Smooth muscle cell of the brain vasculature (primary cell): ENCODE results near the gene EPO.
"Not testable (repeated sequence)": the region's sequence is repeated elsewhere in the genome, so short reads cannot be mapped to it uniquely, and the experiment has no call there.

ENCODE experiments used
- DNase-seq: peaks from one replicate; pipeline ENCODE4 v3.0.0-alpha.2; 2012; ENCODE audit warnings: low read depth, low spot score

The EPO gene

DNA sequence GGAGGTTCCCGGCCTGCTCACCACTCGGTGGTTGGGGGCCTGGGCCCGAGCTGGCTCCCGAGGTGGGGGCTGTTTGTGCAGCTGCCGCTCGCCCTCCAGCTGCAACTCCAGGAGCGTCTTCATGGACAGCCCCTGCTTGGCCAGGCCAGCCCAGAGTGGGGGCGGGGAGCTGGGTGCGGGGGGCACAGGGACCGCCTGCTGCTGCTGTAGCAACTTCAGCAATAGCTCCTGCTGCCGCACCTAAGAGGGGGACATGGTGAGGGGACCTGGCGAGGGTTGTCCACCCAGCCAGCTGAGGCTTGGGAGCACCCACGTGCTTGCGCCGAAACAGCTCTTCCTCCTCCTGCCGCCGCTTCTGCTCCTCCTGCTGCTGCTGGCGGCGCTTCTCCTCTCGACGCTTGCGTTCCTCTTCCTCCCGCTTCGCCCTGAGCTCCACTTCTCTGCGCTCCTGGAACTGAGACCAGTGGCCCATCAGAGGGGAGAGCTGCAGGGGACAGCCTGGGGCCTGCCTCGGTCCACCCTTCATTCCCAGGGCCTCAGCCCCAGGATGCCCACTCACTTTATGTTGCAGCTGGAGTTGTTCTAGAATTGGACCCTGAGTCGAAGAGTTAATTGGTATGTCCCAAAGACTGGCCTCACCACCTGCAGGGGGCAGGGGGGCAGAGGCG is 37.1 kb upstream of the EPO start:
- no peak for DNase-seq

DNA sequence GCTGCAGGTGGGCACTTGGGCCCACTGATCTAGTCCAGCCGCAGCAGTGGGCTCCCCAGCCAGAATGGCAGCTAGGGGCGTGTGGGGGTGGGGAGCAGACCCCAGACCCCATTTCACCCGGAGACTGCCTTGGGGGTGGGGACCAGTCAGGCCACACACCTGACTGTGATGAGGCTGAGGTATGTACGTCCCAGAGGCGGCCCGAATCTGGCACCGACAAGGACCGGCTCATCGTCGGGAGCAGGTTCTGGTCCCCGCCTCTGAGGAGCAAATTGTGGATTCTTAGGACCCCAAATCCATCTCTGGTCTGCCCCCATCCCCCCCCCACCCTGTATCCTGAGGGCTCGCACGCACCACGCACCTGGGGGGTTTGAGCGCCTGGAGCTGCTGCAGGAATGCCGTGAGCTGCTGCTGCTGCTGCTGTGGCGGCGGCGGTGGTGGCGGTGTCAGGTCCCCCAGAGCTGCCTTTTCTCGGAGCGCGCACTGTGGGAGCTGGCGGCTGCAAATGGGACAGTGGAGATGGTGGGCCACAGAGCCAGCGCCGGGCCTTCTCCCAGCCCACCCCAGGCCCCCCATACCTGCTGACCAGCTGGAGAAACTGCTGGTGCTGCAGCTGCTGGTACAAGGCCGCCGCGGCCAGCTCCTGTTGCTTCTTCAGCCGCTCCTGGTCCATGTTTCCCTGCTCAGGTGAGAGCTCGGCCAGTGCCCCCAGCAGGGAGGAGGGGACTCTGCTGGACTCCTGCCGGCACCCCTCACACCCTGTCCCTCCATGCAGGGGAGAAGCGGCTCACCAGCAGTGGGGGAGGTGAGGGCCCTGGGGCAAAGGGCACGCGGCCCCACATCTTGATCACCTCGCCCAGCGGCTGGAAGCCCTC is 36.4 kb upstream of the EPO start:
- DNase-seq = no peak

DNA sequence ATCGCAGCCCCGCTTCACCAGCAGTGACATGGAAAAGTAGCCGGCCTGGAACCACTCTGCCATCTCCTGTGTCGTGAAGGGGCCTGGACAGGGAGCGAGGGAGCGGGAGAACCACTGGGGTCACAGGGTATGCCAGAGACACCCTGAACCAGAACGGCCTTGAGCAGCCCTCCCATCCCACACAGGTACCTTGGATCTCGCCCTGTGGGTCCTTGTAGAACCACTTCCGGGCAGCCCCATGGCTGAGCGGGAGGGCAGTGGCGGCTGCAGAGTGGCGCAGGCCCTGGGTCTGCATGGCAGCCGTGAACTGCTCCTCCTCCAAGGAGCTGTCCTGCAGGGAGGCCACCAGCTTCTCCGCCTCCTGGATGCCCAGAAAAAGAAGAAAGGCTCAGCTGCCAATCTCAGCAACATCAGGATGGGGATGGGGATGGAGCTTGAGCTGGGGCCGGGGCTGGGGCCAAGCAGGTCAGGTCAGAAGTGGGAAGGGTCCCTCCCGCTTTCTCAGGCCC is 35.7 kb upstream of the EPO start:
- DNase-seq = no peak

DNA sequence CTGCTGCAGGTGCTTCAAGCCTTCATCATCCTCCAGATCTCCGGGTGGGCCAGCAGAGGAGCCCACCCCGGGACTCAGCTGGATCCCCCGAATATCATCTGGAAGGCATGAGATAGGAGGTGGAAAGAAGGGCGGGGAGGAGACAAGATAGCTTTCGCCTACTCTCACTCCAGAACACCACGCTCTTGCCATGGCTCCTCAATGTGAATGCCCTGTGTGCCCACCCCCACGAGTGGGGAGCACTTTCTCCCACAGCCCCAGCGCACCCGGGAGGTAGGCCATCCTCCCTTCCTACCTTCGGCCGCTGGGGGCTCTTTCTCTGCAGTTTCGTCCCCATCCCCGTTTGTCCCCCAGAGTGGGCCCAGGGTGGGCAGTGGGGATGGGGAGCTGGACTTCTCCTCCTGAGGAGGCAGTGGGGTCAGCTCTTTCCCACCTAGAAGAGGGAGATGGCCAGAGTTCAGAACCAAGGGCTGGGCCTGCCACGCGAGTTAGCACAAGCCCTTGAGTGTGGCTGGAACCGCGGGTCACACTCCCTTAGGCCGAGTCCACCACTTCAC is 35.1 kb upstream of the EPO start:
- DNase-seq = no peak

DNA sequence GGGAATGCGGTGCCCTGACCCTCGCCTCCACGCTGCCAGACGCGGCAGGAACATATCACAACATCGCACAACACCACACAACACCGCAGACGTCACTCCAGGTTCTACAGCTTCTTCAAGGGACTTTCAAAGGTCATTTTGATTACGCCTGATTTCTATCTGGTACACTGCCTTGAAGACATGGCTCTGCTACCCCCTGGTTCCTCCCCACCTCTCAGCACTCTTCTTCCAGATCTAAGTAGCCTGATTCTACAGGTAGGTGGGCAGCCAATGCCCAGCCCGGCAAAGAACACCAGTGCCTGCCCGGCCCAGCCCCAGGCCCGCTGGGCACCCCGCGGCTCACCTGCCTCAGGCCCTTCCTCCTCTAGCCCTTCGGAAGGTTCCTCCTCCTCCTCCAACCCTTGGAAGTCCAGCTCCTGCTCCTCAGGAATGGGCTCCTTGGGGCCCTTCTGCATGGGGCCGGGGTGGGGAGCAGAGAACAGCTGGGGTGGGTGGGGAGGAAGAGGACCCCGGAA is 34.6 kb upstream of the EPO start:
- DNase-seq = no peak

DNA sequence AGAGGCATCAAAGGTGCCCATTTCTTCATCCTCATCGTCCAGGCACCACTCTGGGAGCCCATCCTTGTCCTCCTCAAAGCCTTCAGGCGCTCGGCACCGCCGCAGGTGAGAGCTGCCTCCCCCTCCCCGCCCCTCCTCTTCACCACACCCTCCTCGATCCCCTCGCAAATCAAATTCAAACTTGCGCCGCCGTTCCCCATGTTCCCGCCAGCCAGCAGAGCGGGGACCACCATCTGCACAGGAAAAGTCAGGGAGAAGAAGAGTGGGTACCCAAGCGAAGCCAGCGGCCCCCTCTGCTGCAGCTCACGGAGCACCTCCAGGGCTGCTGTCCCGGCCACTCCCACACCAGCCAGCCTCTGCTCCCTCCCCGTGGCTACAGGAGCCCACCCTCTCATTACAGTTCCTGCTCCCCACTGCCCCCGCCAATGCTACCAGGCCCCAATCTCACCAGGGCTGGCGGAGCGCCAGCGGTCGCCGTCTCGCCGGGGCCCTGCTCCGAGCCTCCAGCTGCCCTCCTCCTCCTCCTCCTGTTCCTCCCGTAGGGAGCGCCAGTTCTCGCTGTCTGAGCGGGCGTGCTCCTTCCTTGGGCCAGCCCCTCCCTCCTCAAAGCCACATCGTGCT is 34.0 kb upstream of the EPO start:
- no peak for DNase-seq

DNA sequence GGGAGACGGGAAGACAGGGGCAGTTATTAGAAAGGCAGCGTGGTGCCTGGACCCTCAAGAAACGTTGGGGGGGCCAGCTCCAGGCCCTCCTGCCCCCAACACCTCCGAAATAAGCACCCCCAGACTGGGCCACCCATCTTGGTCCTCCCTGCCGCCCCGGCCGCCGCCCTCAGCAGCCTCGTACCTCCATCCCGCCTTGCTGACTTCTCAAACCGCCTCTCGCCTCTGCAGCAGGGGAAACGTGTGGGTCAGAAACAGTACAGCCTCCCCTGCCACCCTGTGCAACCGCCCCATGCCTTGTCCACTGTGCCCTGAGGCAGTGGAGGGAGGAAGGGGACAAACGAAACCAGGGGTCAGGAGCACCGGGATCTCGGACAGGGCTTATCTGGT is 33.5 kb upstream of the EPO start:
- DNase-seq = no peak

DNA sequence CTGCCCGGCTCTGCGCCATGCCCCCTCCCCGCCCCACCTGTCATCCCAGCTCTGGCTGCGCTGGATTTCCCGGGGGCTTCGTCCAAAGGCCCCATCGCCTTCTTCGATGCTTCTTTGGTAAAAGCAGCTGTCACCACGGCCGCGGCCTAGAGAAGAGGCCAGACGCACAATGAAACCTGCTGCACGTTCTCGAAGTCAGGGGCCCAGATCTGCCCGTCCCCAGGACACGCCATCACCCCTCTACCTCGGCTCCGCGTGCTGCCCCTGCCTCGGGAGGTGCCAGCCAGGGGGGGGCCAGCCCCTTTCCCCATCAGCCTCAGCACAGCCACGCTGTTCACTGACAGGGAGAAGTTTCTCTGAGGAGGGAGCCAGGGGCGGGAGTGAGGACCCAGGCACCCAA is 33.0 kb upstream of the EPO start:
- DNase-seq = no peak

DNA sequence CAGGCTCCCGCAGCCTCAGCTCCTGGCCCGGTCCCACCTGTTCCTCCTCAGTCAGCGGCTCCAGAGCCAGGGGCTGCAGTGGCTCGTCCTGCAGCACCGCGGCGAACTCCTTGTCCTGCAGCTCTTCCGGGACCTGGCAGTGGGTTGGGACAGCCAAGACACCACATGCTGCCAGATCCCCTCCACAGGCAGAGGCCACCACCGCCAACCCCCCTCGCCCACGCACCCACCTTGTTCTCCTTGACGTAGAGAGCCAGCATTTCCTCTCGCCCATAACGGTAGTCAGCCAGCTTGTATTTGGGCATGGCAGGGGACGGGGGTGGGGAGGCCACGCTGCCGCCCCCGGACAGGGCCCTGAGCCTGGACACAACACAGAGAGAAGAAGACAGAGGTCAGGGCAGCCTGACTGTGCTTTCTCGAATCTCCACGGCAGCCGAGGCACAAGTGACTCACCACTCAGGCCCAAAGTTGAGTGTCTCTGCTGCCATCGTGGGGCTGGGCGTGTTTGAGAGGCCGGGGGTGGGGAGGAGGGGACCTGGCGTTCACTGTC is 32.4 kb upstream of the EPO start:
- DNase-seq = no peak

DNA sequence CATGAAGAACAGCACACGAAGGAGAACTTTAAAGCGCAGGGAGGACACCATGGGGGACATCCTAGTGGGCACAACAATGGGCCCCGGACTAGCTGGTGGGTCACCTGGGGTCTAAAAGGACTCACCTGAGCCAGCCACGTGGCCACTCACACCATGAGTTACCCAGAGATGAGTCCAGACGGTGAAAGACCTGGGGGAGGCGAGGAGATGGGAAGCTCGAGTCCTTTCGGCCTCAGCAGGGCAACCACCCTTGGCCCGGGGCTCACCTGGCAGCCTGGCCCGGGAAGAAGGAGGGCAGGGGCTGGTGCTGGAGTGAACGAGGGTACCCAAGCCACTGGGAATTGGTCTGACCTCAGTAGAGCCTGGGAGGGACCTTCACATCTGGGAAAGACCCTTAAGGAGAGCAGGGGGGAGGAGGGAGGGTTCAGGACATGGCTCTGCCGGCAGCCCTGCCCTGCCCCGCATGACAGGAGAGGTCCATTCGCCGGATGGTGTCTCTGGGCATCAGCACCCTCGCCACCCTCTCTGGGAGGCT is 31.9 kb upstream of the EPO start:
- no peak for DNase-seq

DNA sequence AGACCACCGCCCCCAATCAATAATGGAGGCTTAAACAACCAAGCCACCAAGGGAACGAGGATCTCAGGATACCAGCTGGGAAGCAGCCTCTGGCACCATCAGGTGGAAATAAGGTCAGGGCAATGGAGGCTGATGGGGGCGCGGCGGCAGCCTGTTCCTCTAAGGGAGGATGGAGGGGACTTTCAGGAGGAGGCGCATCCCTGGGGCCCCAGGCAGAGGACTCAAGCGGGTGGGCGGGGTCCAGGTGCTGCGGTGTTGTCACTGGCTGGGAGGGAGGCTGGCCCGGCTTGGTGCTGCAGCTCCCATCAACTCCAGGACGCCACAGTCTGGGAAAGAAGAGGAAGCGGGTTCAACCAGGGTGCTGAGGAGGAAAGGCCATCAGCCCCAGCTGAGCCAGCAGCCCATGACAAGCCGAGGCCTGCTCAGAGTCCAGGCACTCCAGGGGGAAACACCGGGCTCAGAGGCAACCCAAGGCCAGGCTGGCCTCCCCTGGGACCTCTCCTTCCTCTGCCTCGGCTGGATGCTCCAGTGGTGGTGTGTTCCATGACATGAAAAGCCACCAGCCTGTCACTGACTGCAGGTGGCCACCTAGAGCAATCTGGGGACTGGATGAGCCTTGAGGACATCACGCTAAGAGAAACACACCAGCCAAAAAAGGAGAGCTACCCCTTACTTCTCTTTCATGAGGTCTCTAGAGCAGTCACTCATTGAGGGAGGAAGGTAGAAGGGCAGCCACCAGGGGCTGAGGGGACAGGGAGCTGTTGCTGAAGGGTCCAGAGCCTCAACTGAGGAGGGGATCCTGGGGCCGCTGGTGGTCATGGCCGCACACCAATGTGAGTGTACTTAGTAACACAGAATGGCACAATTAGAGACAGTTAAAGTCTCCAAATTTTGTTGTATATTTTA is 30.8 kb upstream of the EPO start:
- no peak for DNase-seq

DNA sequence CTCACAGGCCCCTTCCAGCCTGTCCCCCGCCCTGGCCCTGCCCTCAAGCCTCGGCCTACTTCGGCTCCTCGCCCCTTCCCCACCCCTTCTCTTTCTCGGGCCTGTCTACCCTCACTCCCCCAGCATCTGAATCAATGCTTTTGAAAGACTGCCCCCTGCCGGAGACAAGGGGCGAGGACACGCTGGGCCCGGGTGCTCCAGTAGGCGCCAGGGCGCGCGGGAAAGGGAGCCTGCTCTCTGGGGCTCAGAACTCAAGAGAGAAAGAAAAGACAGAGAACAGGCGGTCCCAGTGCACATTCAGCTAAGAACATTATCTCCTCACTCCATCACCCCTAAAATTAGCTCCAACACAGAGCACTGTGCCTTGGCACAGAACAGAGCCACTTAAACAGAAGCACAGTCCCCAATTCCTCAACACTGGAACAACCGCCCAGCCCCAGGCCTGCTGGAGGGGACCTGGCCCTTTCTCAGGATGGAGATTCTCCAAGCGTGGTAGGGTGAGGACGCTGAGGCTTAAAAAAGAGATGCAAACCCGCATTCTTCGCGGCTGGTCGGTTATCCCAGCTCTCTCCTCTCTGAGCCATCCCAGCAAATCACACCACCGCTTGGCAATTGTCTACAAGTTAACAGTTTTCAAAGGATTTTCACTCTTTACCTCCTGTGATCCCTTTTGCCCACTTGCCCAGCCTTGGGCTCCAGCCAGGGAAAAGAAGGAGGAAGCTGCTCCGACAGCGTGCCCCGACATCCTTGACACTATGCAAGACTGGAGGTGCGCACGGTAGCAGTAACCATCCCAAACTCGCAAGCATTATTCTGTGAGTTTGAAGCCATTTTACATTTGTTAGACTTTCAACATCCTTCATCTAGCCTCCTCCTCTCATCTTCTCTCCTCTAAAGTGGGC is 28.3 kb upstream of the EPO start:
- DNase-seq = no peak

DNA sequence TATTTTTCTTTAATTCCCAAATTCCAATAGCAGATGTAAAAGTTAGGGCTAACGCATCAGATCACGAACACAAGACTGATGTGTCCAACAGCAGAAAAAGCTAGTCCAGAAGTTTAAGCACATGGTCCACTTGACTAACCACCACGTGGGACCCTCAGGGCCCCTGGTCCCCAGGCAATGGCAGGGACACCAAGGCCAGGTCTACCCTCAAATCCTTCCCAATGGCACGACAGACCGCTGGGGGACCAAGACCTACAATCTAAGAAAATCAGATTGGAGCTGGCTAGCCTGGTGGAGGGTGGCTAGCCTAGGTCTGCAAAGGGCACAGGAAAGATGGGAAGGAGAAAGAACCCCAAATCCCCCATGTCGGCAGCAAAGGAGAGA is 27.7 kb upstream of the EPO start:
- DNase-seq = no peak

DNA sequence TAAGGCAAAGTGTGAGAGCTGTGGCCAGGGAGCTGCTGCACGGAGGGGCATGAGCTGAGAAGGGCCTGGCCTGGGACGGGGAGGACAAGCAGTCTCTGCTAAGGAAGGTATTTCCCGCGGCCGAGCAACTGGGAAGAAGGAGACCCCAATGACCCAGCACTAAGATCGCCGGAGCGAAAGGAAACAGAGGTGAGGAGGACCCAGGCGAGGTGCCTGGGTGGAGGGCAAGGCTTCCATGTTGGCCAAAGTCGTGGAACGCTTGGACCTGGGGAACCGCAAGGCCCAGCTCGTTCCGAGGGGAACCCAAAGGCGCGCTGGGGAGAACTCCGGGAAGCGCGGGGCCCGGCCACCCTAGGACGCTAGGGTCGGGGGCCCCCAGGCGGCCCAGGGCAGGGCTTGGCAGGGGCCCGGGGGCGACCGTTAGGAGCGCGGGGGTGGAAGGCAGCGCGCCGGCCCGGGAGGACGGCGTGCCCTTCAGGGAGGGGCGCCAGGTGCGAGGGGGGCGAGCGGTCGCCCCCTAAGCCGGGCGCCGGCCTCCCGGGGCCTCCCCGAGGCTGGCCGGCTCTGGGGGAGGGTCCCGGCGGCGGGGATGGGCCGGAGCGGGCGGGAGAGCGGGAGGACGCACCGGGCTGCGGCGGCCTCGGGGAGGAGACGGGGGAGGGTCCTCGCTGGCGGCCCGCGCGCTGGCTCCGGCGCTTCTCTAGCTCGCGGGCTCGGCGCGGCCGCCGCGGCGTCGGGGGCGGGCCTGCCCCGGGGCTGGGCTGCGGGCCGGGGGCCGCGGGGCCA is 26.8 kb upstream of the EPO start:
- DNase-seq = no peak

DNA sequence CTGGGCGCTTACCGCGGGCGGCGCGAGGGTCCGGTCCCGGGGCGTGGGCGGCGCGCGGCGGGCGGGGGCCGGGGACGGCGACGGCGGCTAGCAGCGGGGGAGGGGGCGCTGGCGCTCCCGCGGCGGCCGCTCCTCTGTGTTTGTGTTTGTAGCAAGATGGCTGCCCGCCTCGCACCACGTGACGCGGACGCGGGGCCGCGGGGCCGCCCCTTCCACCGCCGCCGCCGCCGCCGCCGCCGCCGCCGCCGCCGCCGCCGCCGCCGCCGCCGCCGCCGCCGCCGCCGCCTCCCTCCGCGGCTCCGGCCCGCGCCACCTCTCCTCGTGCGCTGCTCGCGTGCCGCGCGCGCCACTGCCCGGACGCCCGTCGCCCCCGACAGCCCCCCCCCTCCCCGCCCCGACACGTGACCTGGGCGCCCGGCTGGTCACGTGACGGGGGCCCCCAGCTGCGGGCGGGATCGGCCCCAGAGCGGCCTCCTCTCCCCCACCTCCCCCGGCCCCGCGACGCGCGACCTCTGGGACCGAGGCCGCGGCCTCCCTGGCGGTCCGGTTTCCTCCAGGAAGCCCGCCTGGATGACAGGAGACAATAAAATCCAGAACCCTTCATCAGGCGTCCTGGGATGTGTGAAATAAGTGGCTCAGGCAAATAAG is 26.0 kb upstream of the EPO start, which contains the start of gene GIGYF1:
Gene GIGYF1, minus strand, starts transcription at position 153 of the 648 bp plus-strand sequence. CDS start 6,012 bp downstream, outside the sequence.
- DNase-seq = no peak

DNA sequence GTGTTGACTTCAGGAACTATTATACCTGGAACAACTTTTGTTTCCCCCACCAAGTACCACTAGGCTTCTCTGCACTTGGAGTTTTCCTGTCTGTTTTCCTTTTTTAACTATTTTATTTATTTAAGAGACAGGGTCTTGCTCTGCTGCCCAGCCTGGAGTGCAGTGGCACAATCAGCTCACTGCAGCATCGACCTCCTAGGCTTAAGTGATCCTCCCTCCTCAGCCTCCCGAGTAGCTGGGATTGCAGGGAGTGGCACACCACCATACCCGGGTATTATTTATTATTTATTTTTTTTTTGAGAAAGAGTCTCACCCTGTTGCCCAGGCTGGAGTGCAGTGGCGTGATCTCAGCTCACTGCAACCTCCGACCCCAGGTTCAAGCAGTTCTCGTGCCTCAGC is 24.1 kb upstream of the EPO start:
- no peak for DNase-seq

DNA sequence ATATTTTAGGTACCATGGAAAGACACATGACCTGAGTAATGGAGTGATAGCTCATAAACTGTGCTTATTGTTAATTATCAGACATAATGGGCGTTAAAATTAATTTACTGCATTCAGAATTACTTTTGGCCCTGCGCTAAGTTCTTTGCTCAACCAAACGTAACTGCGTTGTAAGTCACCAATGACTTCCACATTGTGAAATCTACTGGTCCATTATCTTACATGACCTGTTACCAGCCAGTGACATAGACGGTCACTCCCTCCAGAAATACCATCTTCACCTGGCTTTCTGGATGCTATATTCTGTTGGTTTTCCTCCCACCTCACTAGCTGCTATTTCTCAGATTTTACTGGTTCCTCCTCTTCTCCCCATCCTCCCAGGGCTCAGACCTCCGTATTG is 21.2 kb upstream of the EPO start:
- DNase-seq = no peak

DNA sequence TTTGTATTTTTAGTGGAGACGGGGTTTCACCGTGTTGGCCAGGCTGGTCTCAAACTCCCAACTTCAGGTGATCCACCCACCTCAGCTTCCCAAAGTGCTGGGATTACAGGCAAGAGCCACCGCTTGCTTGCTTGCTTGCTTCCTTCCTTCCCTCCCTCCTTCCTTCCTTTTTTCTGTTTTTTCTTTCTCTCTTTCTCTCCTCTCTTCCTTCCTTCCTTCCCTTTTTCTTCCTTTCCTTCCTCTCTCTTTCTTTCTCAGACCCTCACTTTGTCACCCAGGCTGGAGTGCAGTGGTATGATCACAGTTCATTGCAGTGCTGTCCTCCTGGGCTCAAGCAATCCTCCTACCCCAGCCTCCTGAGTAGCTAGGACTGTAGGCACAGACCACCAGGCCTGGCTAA is 19.2 kb upstream of the EPO start:
- not testable (repeated sequence) for DNase-seq
